Stimulated activated naive CD4-positive, alpha-beta T cell (primary cell): ENCODE measurements around the gene SGIP1.
"Not testable (repeated sequence)": the region's sequence is repeated elsewhere in the genome, so short reads cannot be mapped to it uniquely, and the experiment has no call there.

Experiments
- DNase-seq, 6 experiments: peaks; one replicate each; lab custom pipeline; 2025; lab: John Stamatoyannopoulos, UW

SGIP1 gene

GRCh38 chr1:66684353-66684752 is 150.4 kb downstream of the SGIP1 start:
- DNase-seq, result no peak

GRCh38 chr1:66685265-66685664 is 151.3 kb downstream of the SGIP1 start:
- no peak for DNase-seq

GRCh38 chr1:66685670-66686069 is 151.7 kb downstream of the SGIP1 start:
- no peak for DNase-seq

DNA sequence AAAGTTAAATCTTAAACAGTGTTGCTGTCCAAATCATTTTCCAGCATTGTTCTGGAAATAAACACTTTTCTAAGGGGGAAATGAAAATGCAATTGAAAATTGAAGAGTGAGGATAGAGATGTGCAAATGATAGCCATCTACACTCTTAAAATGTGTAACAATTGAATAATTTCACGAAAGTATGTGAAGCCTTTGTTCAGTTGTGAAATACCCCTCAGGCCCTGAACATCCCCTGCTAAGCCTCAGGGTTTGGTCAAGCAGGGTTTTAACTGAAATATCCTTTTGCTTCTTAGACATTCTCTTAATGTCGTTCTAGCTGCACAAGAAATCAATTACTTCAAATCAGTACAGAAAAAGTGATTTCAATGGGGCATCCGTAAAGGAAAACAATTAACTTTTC is 152.5 kb downstream of the SGIP1 start:
- DNase-seq, result no peak

DNA sequence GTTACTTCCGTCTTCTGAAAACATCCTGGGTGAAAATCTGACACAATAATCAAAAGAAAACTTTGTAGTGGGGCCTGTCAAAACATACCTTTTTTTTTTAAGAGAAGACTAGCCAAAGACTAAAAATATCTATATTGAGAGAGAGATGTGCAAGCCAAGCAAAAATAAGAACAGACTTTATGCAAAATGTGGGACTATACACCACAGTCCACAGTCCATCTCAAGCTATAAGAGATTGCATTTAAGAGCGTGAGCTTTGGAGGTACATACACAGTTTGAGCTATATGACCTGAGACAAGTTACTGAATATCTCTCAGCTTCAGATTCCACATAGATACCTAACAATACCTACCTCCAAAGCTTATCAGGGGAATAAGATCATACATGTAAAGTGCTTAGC is 153.4 kb downstream of the SGIP1 start:
- DNase-seq, result no peak

- DNase-seq, result no peak
These were observed 156.9 kb downstream of the SGIP1 start for GRCh38 chr1:66690666-66691381.

- DNase-seq, result no peak
These were observed 158.7 kb downstream of the SGIP1 start for GRCh38 chr1:66692681-66693080.

GRCh38 chr1:66693856-66694255 is 159.9 kb downstream of the SGIP1 start:
- no peak for DNase-seq

DNA sequence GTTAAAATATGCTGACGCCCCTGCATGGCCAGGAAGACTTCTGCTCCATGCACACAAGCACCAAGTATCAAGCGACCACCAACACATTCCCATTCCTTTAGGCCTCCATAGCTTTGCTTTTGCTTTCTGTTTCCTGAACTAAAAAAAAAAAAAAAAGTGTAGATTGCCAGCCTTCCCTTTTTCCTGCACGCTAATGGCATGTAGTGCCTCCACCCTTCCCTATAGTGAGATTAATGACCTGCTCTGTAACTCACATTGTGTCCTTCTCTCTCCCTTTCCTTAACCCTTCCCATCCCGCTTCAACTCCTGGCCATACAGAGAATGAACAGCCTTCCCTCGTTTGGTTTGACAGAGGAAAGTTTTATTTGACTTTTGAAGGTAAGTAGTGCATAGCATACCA is 161.2 kb downstream of the SGIP1 start:
- no peak for DNase-seq

- no peak for DNase-seq
These were observed 162.8 kb downstream of the SGIP1 start for GRCh38 chr1:66696771-66697170.

DNA sequence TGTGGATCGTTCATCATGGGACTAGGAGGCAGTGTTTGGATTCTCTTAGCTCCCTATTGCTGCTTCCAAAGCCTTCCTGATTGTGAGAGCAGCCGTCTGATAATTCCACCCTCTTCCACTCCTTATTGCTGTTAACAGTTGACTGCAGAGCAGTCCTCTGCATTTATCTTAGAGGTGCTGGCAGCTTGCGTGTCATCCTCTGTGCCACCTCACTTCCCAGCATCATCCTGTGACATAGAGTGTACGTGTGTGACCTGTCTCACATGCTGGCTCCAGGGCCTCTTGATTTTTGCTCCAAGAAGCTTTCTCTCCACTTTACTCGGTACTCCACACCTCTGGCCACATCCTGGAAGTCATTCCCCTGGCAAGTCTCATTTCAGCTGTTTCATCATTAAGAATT is 165.3 kb downstream of the SGIP1 start:
- DNase-seq, result no peak

- DNase-seq, result no peak
These were observed 170.4 kb downstream of the SGIP1 start for GRCh38 chr1:66704177-66704875.

GRCh38 chr1:66705110-66705509 is 171.2 kb downstream of the SGIP1 start:
- DNase-seq, result no peak

GRCh38 chr1:66711420-66711819 is 177.5 kb downstream of the SGIP1 start:
- DNase-seq, result no peak

- no peak for DNase-seq
These were observed 178.9 kb downstream of the SGIP1 start for GRCh38 chr1:66712839-66713238.

GRCh38 chr1:66723985-66724384 is 190.0 kb downstream of the SGIP1 start:
- DNase-seq, result no peak

GRCh38 chr1:66725885-66726665 is 192.1 kb downstream of the SGIP1 start:
- DNase-seq, result peak in 5 of 6 experiments; percentile 24 to 78 (median 39)

DNA sequence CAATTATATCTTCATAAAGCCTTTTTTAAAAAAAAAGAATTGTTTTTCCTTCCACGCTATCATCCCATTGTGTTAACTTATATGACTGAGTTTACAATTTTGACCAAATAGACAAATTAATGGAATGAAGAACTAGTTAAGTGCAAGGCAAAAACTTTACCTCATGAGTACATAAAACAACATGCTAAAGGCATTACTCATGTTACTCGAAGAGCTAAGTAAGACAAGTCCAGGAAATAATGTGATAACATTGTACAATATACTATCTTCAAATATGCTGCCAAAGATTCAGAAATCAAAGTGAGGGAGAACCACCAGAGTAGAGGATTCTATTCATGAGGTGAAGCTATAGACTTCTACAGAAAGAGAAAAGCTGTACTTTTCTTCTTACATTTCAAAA is 194.1 kb downstream of the SGIP1 start:
- no peak for DNase-seq

DNA sequence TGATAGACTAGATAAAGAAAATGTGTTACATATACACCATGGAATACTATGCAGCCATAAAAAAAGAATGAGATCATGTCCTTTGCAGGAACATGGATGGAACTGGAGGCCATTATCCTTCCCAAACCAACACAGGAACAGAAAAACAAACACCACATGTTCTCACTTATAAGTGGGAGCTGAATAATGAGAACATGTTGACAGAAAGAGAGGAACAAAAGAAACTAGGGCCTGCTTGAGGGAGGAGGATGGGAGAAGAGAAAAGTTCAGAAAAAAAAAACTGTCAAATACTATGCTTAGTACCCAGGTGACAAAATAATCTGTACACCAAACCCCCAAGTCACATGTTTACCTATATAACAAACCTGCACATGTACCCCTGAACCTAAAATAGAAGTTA is 194.8 kb downstream of the SGIP1 start:
- DNase-seq, result not testable (repeated sequence)

DNA sequence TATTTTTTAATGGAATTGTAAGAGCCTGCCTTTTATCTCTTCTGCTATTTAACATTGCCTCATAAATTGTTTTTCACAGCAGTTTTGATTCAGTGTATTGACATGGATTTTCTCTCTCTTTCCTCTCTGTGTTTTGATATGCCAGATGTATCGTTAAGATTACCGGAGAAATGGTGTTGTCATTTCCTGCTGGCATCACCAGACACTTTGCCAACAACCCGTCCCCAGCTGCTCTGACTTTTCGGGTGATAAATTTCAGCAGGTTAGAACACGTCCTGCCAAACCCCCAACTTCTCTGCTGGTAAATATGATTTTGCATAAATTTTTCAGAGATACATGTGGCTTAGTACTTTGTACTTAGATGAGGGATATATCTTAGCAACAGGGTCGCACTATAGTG is 195.2 kb downstream of the SGIP1 start:
- DNase-seq, result peak in 4 of 6 experiments; percentile 4 to 63 (median 54)

DNA sequence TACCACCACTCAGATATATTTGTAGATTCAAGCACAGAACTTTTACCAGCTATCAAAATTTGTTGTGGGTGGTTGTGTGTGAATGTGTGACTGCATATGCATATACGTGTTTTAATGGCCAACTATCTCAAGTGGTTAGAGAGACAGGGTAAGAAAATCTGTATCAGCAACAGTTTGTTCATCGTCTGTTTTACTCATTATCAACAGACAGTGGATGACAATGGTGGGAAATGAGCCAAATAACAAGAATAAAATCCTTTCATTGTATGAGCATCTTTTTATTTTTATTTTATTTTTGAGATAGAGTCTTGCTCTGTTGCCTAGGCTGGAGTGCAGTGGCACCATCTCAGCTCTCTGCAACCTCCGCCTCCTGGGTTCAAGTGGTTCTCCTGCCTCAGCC is 195.6 kb downstream of the SGIP1 start:
- no peak for DNase-seq

GRCh38 chr1:66730462-66730861 is 196.5 kb downstream of the SGIP1 start:
- DNase-seq, result no peak
